Kidney (tissue), 14 donors: ENCODE results near the gene SEC24A. TPM values are rescaled to one million over a fixed set of nuclear protein-coding genes. Genes with fewer than 3 reads are reported as not detected.
A peak's percentile ranks its signal among the peaks of the same experiment; 100 is the strongest.

Experiments
- DNase-seq, 5 donors: peaks; one replicate each; pipeline ENCODE4 v3.0.0-alpha.2; 2013 to 2020
- FAIRE-seq: peaks from 2 replicates; lab custom pipeline; 2012; peaks lifted over from hg19 to GRCh38; lab: Jason Lieb, UNC
- H3K27ac ChIP-seq, 2 donors: one replicate each; pipeline ENCODE4 v1.7.0; 2013; ENCODE audit warnings: low read depth in 2 of 2, low read length in 2 of 2, inconsistent platforms in 1 of 2
- H3K27me3 ChIP-seq: one replicate; pipeline ENCODE4 v1.7.1; 2013; ENCODE audit warnings: low read length, inconsistent platforms; ENCODE audit not compliant: control insufficient read depth, insufficient read depth
- H3K36me3 ChIP-seq, 3 donors: one replicate each; pipeline versions ENCODE4 v1.7.0 to v1.7.1; 2013; ENCODE audit warnings: low read length in 3 of 3, control low read depth in 1 of 3, inconsistent platforms in 1 of 3; ENCODE audit not compliant: insufficient read depth in 3 of 3, control insufficient read depth in 2 of 3
- H3K4me1 ChIP-seq, 3 donors: one replicate each; pipeline versions ENCODE4 v1.7.0 to v1.7.1; 2013; ENCODE audit warnings: low read length in 3 of 3, inconsistent platforms in 1 of 3, low read depth in 1 of 3; ENCODE audit not compliant: control insufficient read depth in 2 of 3, insufficient read depth in 2 of 3
- H3K4me3 ChIP-seq, 3 donors: one replicate each; pipeline versions ENCODE4 v1.7.0 to v1.8.1; 2013; ENCODE audit warnings: low read length in 3 of 3, control low read depth in 1 of 3, inconsistent platforms in 1 of 3
- H3K9ac ChIP-seq, 3 donors: one replicate each; pipeline versions ENCODE4 v1.7.0 to v1.7.1; 2013; ENCODE audit warnings: low read length in 3 of 3, control low read depth in 1 of 3, inconsistent platforms in 1 of 3
- H3K9me3 ChIP-seq, 3 donors: one replicate each; pipeline versions ENCODE4 v1.7.0 to v1.7.1; 2013; ENCODE audit warnings: low read length in 3 of 3, control low read depth in 1 of 3, inconsistent platforms in 1 of 3; ENCODE audit not compliant: control insufficient read depth in 2 of 3, insufficient read depth in 1 of 3
- intact Hi-C: fragments of 100-400 bp; cut with DNase I; formaldehyde crosslinking; loops from one replicate; pipeline ENCODE4 v1.11.1; 2022
- polyA plus RNA-seq: library from polyadenylated mRNA; stranded (reverse); fragments of 350-450 nt; fragmentation: Illumina TruSeq; extraction: RNeasy Lipid Tissue Mini Kit (QIAGEN cat#74804); gene quantifications from one replicate; pipeline ENCODE4 v1.2.3, GENCODE V29; 2014; ENCODE audit warnings: low read depth, low replicate concordance; ENCODE audit not compliant: insufficient read depth
- total RNA-seq: library from RNA; stranded (reverse); fragmentation: NEBNext Ultra II Directional; extraction: Animal tissue kit (Norgen Biotek cat#: 25700); gene quantifications from one replicate; pipeline ENCODE4 v1.2.1, GENCODE V29; 2021
- TF ChIP-seq, protein P1 (sequence below): IDR thresholded peaks from 3 replicates; pipeline ENCODE4 v1.5.1; 2012; ENCODE audit warnings: mild to moderate bottlenecking, moderate library complexity, borderline replicate concordance; ENCODE audit not compliant: insufficient read depth; ENCODE audit errors: extremely low read depth
- donor health status: control.
- donor health status: control.
- donor health status: control.
- donor health status: control.
- donor health status: control.
- donor health status: DM: yes; HTN: yes; CAD: no.
- donor health status: Normal renal cell carcinoma (clear cell type).

The SEC24A gene
- total and polyA plus RNA-seq, 2 donors from 2014 or later = 2.8 to 21.2 TPM

DNA sequence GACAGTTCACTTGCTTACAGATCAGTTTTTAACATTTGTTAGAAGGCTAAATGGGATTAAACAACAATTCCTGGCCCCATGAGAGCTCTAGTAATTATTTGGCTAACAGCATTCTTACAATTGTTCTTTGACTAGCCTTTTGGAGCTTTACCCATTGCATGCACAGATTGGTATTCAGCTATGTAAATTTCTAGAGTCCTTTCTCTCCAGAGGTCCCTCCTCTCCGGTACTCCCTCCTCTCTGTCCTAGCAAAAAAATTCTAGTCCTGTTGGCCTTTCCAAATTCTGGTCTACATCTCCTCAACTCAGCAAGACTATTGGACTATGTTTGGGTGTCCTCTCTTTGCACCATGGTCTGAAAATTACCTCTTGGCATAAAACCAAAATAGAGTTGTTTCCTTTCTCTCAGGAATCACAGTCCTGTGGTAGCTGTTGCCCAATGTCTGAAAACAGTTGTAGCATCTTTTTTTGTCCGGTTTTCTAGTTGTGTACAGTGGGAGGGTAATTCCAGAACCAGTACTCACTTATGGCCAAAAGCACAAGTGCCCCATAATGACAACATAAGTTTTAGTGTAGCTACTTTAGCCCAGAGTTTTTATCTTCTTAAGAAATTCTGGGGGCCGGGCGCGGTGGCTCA, 34.0 kb upstream of the SEC24A start:
- Histone ChIP-seq H3K9me3 (no peaks in the 10 kb centered on the region), H3K4me1 (no peaks in the 10 kb centered on the region), H3K27ac (no peak overlapping the region), H3K4me3 (no peak overlapping the region), H3K9ac (no peak overlapping the region), H3K36me3 (peaks cover 2 to 41% (median 5%) of the 10 kb centered on the region in 3 donors), H3K27me3 (no peaks in the 10 kb centered on the region)
- FAIRE-seq = no peak
- TF ChIP-seq, protein P1, sequence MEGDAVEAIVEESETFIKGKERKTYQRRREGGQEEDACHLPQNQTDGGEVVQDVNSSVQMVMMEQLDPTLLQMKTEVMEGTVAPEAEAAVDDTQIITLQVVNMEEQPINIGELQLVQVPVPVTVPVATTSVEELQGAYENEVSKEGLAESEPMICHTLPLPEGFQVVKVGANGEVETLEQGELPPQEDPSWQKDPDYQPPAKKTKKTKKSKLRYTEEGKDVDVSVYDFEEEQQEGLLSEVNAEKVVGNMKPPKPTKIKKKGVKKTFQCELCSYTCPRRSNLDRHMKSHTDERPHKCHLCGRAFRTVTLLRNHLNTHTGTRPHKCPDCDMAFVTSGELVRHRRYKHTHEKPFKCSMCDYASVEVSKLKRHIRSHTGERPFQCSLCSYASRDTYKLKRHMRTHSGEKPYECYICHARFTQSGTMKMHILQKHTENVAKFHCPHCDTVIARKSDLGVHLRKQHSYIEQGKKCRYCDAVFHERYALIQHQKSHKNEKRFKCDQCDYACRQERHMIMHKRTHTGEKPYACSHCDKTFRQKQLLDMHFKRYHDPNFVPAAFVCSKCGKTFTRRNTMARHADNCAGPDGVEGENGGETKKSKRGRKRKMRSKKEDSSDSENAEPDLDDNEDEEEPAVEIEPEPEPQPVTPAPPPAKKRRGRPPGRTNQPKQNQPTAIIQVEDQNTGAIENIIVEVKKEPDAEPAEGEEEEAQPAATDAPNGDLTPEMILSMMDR = no peak
- intact Hi-C loops = no loop called here
- no peak for DNase-seq

DNA sequence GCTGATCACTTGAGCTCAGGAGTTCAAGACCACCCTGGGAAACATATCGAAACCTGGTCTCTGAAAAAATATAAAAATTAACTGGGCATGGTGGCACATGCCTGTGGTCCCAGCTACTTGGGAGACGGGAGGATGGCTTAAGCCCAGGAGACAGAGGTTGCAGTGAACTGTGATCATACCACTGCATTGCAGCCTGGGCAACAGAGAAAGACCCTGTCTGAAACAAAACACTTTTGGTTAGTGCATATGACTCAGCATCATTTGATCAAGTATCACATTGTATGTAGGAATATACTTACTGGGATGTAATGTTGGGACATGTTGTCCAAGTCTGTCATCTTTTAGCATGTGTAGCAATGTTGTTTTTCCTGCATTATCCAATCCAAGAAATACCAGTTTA, 28.0 kb upstream of the SEC24A start:
- Histone ChIP-seq H3K27me3 (no peaks in the 10 kb centered on the region), H3K4me1 (peaks cover 0 to 7% (median 1%) of the 10 kb centered on the region in 3 donors), H3K36me3 (peaks cover 2 to 34% (median 4%) of the 10 kb centered on the region in 3 donors), H3K9me3 (no peaks in the 10 kb centered on the region), H3K4me3 (no peak overlapping the region), H3K9ac (no peak overlapping the region), H3K27ac (no peak overlapping the region)
- TF ChIP-seq, protein P1 = no peak
- DNase-seq = no peak
- intact Hi-C loops = no loop called here
- no peak for FAIRE-seq

DNA sequence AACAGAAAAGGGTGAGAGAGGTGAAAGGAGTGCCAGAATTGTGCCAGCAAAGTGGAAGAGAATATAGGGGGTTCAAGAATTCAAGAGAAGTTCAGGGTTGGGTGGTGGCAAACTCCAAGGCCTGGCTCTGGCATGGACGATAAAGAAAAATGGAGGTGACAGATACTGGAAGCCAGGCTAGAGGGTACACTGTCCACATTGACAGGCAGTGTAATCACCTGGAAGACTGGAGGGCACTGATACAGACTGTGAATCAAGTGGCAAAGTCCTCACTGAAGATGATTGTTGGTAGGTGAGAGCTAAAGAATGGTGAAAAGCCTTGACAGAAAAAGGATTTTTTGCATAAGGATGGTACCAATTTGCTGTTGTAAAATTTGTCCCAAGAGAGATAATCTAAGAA, 23.0 kb upstream of the SEC24A start:
- FAIRE-seq (no peak), DNase-seq (no peak)
- Histone ChIP-seq H3K36me3 (peaks cover 2 to 10% (median 4%) of the 10 kb centered on the region in 3 donors), H3K9me3 (no peaks in the 10 kb centered on the region), H3K27ac (peak overlapping the region; percentile 29 to 41), H3K4me3 (no peak overlapping the region), H3K9ac (no peak overlapping the region), H3K27me3 (no peaks in the 10 kb centered on the region), H3K4me1 (peaks cover 0 to 13% (median 5%) of the 10 kb centered on the region in 3 donors)
- TF ChIP-seq, protein P1 = no peak
- intact Hi-C loops = no loop called here
